Left lung (tissue), 10 donors: ENCODE results near the gene LRRC71. TPM values are rescaled to one million over a fixed set of nuclear protein-coding genes. Genes with fewer than 3 reads are reported as not detected.
A peak's percentile ranks its signal among the peaks of the same experiment; 100 is the strongest.

Experiments used
- ATAC-seq: fragments of 200-7000 bp; cut with Tn5 transposase; one replicate; pipeline ENCODE4 v1.9.1; 2020; ENCODE audit warnings: moderate library complexity
- DNase-seq, 4 donors: peaks; one replicate each; pipeline ENCODE4 v3.0.0-alpha.2; 2013 to 2020
- H3K27ac ChIP-seq, 2 donors: fragments of 200-600 bp; sonication (generic) in 1 of 2; one replicate each; pipeline versions ENCODE4 v1.5.0 to v1.8.0; 2020 to 2021
- H3K27me3 ChIP-seq, 2 donors: fragments of 200-600 bp; sonication (generic) in 1 of 2; one replicate each; pipeline versions ENCODE4 v1.5.0 to v1.8.0; 2020 to 2021
- H3K36me3 ChIP-seq, 2 donors: fragments of 200-600 bp; sonication (generic) in 1 of 2; one replicate each; pipeline versions ENCODE4 v1.5.0 to v1.8.0; 2020 to 2021
- H3K4me1 ChIP-seq, 2 donors: fragments of 200-600 bp; one replicate each; pipeline ENCODE4 v1.8.0; 2021
- H3K4me3 ChIP-seq, 2 donors: fragments of 200-600 bp; sonication (generic) in 1 of 2; one replicate each; pipeline versions ENCODE4 v1.5.0 to v1.8.0; 2020 to 2021; ENCODE audit warnings: mild to moderate bottlenecking in 1 of 2
- H3K9me3 ChIP-seq, 2 donors: fragments of 200-600 bp; sonication (generic) in 1 of 2; one replicate each; pipeline versions ENCODE4 v1.5.0 to v1.8.0; 2020 to 2021
- intact Hi-C, 2 donors: fragments of 100-400 bp; cut with DNase I; formaldehyde crosslinking; loops; one replicate each; pipeline versions ENCODE4 v1.11.2 to v1.14.2; 2022
- polyA plus RNA-seq, 6 donors: library from polyadenylated mRNA; unstranded; fragments of 120-200 nt; gene quantifications; one replicate each; pipeline ENCODE4 v1.2.1, GENCODE V29; 2013; ENCODE audit not compliant: insufficient read length in 6 of 6
- total RNA-seq, 2 donors: library from RNA; stranded (reverse); fragmentation: NEBNext Ultra II Directional; extraction: Animal tissue kit (Norgen Biotek cat#: 25700); gene quantifications; one replicate each; pipeline ENCODE4 v1.2.1, GENCODE V29; 2021
- TF ChIP-seq, protein P1 (sequence below), 2 donors: fragments of 200-600 bp; sonication (generic) in 1 of 2; IDR thresholded peaks; one replicate each; pipeline versions ENCODE4 v1.5.0 to v1.8.0; 2021; ENCODE audit warnings: antibody characterized with exemption in 2 of 2
- donor health status: DM: no; HTN: yes; CAD: no.
- donor health status: DM: no; HTN: no; CAD: no.

Gene LRRC71
- total and polyA plus RNA-seq, 8 donors, result 0.38 to 5.5 (median 3.1) TPM

DNA sequence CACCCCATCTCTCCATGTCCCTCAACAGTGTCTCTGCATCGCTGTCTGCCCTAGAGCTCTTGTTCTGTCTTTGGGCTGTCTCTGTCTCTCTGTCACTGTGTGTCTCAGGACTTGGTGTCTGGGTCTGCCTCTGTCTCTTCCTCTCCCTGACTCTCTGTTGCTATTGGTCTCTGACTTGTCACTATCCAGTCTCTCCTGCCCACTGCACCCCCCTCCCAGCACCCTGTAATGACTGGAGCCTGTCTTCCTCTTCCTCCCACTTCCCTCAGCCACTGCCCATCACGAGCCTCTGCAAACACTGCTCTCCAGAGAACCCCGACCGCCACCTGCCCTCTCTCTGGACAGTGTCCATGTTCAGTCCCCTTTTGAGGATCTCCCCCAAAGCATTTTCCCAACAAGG is 14.8 kb upstream of the LRRC71 start:
- Histone ChIP-seq H3K9me3 (no peaks in the 10 kb centered on the region), H3K27ac (no peak overlapping the region), H3K27me3 (peaks cover 0 to 28% of the 10 kb centered on the region in 2 donors), H3K4me1 (peaks cover 4 to 15% of the 10 kb centered on the region in 2 donors), H3K36me3 (no peaks in the 10 kb centered on the region), H3K4me3 (no peak overlapping the region)
- intact Hi-C loops, result no loop called here
- ATAC-seq, result no peak
- TF ChIP-seq, protein P1, sequence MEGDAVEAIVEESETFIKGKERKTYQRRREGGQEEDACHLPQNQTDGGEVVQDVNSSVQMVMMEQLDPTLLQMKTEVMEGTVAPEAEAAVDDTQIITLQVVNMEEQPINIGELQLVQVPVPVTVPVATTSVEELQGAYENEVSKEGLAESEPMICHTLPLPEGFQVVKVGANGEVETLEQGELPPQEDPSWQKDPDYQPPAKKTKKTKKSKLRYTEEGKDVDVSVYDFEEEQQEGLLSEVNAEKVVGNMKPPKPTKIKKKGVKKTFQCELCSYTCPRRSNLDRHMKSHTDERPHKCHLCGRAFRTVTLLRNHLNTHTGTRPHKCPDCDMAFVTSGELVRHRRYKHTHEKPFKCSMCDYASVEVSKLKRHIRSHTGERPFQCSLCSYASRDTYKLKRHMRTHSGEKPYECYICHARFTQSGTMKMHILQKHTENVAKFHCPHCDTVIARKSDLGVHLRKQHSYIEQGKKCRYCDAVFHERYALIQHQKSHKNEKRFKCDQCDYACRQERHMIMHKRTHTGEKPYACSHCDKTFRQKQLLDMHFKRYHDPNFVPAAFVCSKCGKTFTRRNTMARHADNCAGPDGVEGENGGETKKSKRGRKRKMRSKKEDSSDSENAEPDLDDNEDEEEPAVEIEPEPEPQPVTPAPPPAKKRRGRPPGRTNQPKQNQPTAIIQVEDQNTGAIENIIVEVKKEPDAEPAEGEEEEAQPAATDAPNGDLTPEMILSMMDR (IDR thresholded peaks at IDR 0.05), result no peak
- DNase-seq, result peak in 1 of 4 donors; percentile 13

DNA sequence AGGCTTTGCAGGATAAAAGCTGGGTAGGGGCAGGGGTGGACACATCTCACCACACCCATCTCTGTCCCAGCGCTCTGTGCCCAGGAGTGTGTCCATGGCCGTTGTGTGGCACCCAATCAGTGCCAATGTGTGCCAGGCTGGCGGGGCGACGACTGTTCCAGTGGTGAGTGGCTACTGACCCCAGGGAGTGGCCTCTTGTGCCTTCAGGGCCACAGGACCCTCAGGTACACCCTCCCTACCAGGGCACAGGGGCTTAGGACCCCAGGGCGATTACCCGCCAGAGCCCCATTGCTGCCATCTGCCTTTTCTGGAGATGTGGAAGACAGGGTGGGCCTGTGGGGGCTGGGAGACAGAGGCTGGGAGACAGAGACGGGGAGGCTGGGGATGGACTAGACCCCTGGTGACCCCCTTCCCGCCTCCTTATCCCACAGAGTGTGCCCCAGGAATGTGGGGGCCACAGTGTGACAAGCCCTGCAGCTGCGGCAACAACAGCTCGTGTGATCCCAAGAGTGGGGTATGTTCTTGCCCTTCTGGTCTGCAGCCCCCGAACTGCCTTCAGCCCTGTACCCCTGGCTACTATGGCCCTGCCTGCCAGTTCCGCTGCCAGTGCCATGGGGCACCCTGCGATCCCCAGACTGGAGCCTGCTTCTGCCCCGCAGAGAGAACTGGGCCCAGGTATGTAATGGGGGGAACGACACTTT is 14.1 kb upstream of the LRRC71 start:
- Histone ChIP-seq H3K36me3 (no peaks in the 10 kb centered on the region), H3K9me3 (no peaks in the 10 kb centered on the region), H3K27me3 (peaks cover 0 to 28% of the 10 kb centered on the region in 2 donors), H3K4me3 (no peak overlapping the region), H3K27ac (no peak overlapping the region), H3K4me1 (peaks cover 4 to 13% of the 10 kb centered on the region in 2 donors)
- DNase-seq, result peak in 1 of 4 donors; percentile 39
- ATAC-seq, result no peak
- TF ChIP-seq, protein P1 (IDR thresholded peaks at IDR 0.05), result no peak
- intact Hi-C loops, result no loop called here

DNA sequence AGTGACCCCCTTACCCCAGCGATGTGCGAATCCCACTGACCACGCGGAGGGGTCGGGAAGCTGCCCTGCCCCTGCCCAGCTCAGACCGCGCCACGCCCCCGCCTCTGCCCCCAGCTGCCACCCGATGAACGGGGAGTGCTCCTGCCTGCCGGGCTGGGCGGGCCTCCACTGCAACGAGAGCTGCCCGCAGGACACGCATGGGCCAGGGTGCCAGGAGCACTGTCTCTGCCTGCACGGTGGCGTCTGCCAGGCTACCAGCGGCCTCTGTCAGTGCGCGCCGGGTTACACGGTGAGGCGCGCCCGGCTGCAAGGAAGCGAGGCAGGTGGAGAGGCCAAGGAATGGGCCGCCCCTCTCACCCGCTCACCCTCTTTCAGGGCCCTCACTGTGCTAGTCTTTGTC is 11.9 kb upstream of the LRRC71 start:
- intact Hi-C loops, result no loop called here

DNA sequence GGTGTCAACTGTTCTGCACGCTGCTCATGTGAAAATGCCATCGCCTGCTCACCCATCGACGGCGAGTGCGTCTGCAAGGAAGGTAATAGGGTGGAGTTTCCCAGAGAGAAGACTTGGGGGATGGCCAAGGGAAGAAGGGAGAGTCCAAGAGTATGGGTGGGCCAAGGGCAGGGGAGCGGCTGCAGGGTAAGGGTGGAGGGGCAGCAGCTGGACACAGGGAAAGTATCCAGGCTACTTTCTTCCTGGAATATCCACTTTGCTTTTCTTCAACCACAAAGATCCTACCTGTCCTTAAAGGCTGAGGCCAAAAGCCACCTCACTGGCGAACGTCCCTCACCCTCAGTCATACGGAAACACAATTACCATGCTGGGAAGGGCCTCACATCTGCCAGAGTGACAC is 11.5 kb upstream of the LRRC71 start:
- peaks cover 4 to 11% of the 10 kb centered on the region in 2 donors for H3K4me1 ChIP-seq
- no peak overlapping the region for H3K4me3 ChIP-seq
- TF ChIP-seq, protein P1 (IDR thresholded peaks at IDR 0.05), result no peak
- peaks cover 0 to 6% of the 10 kb centered on the region in 2 donors for H3K36me3 ChIP-seq
- no peak for ATAC-seq
- intact Hi-C loops, result no loop called here
- H3K9me3 ChIP-seq, result no peaks in the 10 kb centered on the region
- peaks cover 0 to 28% of the 10 kb centered on the region in 2 donors for H3K27me3 ChIP-seq
- H3K27ac ChIP-seq, result no peak overlapping the region
- no peak for DNase-seq

More for the DNA sequence above, 11.9 kb upstream of the LRRC71 start:
- Histone ChIP-seq H3K9me3 (no peaks in the 10 kb centered on the region), H3K4me3 (no peak overlapping the region), H3K27ac (no peak overlapping the region), H3K4me1 (peaks cover 4 to 11% of the 10 kb centered on the region in 2 donors), H3K27me3 (peaks cover 0 to 28% of the 10 kb centered on the region in 2 donors), H3K36me3 (peaks cover 0 to 5% of the 10 kb centered on the region in 2 donors)
- TF ChIP-seq, protein P1 (IDR thresholded peaks at IDR 0.05), result no peak
- ATAC-seq (no peak), DNase-seq (peak in 1 of 4 donors; percentile 76)

DNA sequence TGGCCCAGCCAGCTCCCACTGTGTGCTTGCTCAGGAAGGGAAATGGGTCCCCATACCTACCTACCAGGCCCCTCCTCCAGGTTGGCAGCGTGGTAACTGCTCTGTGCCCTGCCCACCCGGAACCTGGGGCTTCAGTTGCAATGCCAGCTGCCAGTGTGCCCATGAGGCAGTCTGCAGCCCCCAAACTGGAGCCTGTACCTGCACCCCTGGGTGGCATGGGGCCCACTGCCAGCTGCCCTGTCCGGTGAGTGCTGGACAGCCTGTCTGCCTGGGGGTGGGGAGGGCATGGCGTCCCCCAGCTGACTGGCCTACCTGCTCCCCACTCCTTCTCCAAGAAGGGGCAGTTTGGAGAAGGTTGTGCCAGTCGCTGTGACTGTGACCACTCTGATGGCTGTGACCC is 10.8 kb upstream of the LRRC71 start:
- no peak overlapping the region for H3K27ac ChIP-seq
- peaks cover 4 to 11% of the 10 kb centered on the region in 2 donors for H3K4me1 ChIP-seq
- ATAC-seq (no peak), DNase-seq (peak in 1 of 4 donors; percentile 60)
- TF ChIP-seq, protein P1 (IDR thresholded peaks at IDR 0.05), result no peak
- intact Hi-C loops, result no loop called here
- H3K27me3 ChIP-seq, result peaks cover 0 to 28% of the 10 kb centered on the region in 2 donors
- peaks cover 0 to 7% of the 10 kb centered on the region in 2 donors for H3K36me3 ChIP-seq
- no peak overlapping the region for H3K4me3 ChIP-seq
- H3K9me3 ChIP-seq, result no peaks in the 10 kb centered on the region
